Measurements from ENCODE around the gene PSEN1. TPM values are rescaled to one million over a fixed set of nuclear protein-coding genes. Genes with fewer than 3 reads are reported as not detected.

The PSEN1 gene
- total and polyA plus RNA-seq, 2 of the 8 experiments (the other 6 are each of a cell fraction or from before 2014, with no cell fraction given), result 10.1 to 38.7 TPM

- Histone ChIP-seq H2BK15ac (ENCODE audit: low read length) (no peak overlapping the region), H4K5ac (ENCODE audit: insufficient read length, low read depth, low read length) (no peak overlapping the region), H3K79me1 (ENCODE audit: low read depth, low read length) (no peaks in the 10 kb centered on the region; the same call in none of the 2 replicates), H4K91ac (replicated peaks; ENCODE audit: insufficient read length, low read length) (no peak overlapping the region), H2BK20ac (ENCODE audit: low read length) (no peak overlapping the region), H3K4ac (replicated peaks; ENCODE audit: insufficient read length, low read depth, low read length) (no peak overlapping the region), H3K18ac (ENCODE audit: extremely low read depth, low read length) (no peak overlapping the region), H3K27ac (ENCODE audit: low read depth, low read length) (no peak overlapping the region), H3K9ac (replicated peaks in 1 of 4; ENCODE audit: extremely low read depth in 1 of 4, low read depth in 3 of 4, low read length in 3 of 4) (no peak overlapping the region), H3K23ac (ENCODE audit: insufficient read length) (no peak overlapping the region), H3K14ac (ENCODE audit: insufficient read length) (no peak overlapping the region), H2BK120ac (replicated peaks; ENCODE audit: low read depth, low read length) (no peak overlapping the region), H3K23me2 (ENCODE audit: low read depth, low read length) (no peaks in the 10 kb centered on the region), H2BK5ac (ENCODE audit: low read depth, low read length) (no peak overlapping the region), H4K20me1 (replicated peaks in 1 of 2; ENCODE audit: control insufficient read depth in 1 of 2, insufficient read depth in 2 of 2, low read length in 2 of 2) (peaks cover 6 to 9% of the 10 kb centered on the region in 2 experiments), H3K56ac (replicated peaks; ENCODE audit: insufficient read length, low read depth, low read length) (no peak overlapping the region), H3K9me3 (ENCODE audit: insufficient read depth in 2 of 2, low read depth in 1 of 2, low read length in 1 of 2) (no peaks in the 10 kb centered on the region), H3K79me2 (ENCODE audit: control insufficient read depth in 1 of 2, insufficient read depth in 2 of 2, low read length in 2 of 2) (no peaks in the 10 kb centered on the region), H4K8ac (ENCODE audit: extremely low read depth, insufficient read depth, low read length) (no peak overlapping the region), H3K4me1 (replicated peaks in 1 of 4; ENCODE audit: control insufficient read depth in 3 of 4, insufficient read depth in 4 of 4, low read length in 3 of 4) (peaks cover 3 to 18% (median 10%) of the 10 kb centered on the region in 4 experiments), H2AK5ac (ENCODE audit: low read depth, low read length) (no peak overlapping the region), H3K4me3 (ENCODE audit: extremely low read depth in 1 of 4, insufficient read depth in 2 of 4, low read depth in 3 of 4, low read length in 4 of 4) (no peak overlapping the region), H3K27me3 (replicated peaks in 1 of 4; ENCODE audit: control insufficient read depth in 3 of 4, extremely low read depth in 1 of 4, insufficient read depth in 3 of 4, low read length in 3 of 4) (no peaks in the 10 kb centered on the region), H3K36me3 (ENCODE audit: control insufficient read depth in 2 of 4, insufficient read depth in 4 of 4, low read length in 3 of 4) (peaks cover 5 to 34% (median 17%) of the 10 kb centered on the region in 4 experiments; a peak in 4 of 8 replicates), H3K4me2 (ENCODE audit: insufficient read depth in 1 of 2, low read depth in 2 of 2, low read length in 2 of 2) (peak overlapping the region in 1 of 2 experiments; percentile 25; a peak in 2 of 4 replicates), H2AFZ (ENCODE audit: low read length) (no peak overlapping the region), H2BK12ac (ENCODE audit: low read depth, low read length) (no peak overlapping the region)
- ChIA-PET CTCF (ENCODE audit: partially characterized antibody) (no interaction called here), POLR2A (ENCODE audit: partially characterized antibody) (interaction anchor here (0.7 to 8.7 kb wide), 12 partner anchors 11 to 75 kb away, joined by 3 to 57 read pairs (median 4); partner anchors contain the start of genes PSEN1 and RBM25)
- DNase-seq (ENCODE audit: low read depth in 1 of 2, low spot score in 2 of 2), result no peak
- no peak for FAIRE-seq
- 78% methylated on average over 6 of the region's 6 CpGs; no CpG with 5 or more reads in 1 of the 2 experiments for WGBS, 2 experiments (ENCODE audit: extremely low coverage in 1 of 2, insufficient coverage in 1 of 2, insufficient read length in 1 of 2, insufficient replicate concordance in 2 of 2, low coverage in 1 of 2, low lambda C conversion rate in 2 of 2, missing lambda C conversion rate in 1 of 2)
- 0 out of 2 replicates have a peak, but pooled peaks have one; percentile 47 for TF ChIP-seq TEAD4 (IDR thresholded peaks at IDR 0.05; ENCODE audit: low read depth, low read length)
- no peak for TF ChIP-seq RBBP5 (IDR thresholded peaks at IDR 0.05; ENCODE audit: borderline replicate concordance, low read depth, low read length)
- peak; percentile 23; the same call in 1 of the 2 replicates for TF ChIP-seq POLR2AphosphoS5 (IDR thresholded peaks at IDR 0.05; ENCODE audit: low read depth, low read length)
Observed at GRCh38 chr14:73124180-73124894, 12.0 kb upstream of the PSEN1 start.

Data from H1 (cell line).